ENCODE measurements around the gene HTR2A.
A peak's percentile ranks its signal among the peaks of the same experiment; 100 is the strongest.
"Not testable (repeated sequence)": the region's sequence is repeated elsewhere in the genome, so short reads cannot be mapped to it uniquely, and the experiment has no call there.

HTR2A gene

GRCh38 chr13:46810440-46810839 is 86.4 kb downstream of the HTR2A start:
- DNase-seq (ENCODE audit: low read depth in 2 of 2): no peak

GRCh38 chr13:46804921-46805320 is 91.9 kb downstream of the HTR2A start:
- not testable (repeated sequence) for DNase-seq (ENCODE audit: low read depth in 2 of 2)

- no peak for DNase-seq (ENCODE audit: low read depth in 2 of 2)
Measured at GRCh38 chr13:46804391-46804815, 92.5 kb downstream of the HTR2A start.

- DNase-seq (ENCODE audit: low read depth in 2 of 2): no peak
Measured at GRCh38 chr13:46803586-46803985, 93.3 kb downstream of the HTR2A start.

- DNase-seq (ENCODE audit: low read depth in 2 of 2): no peak
Measured at GRCh38 chr13:46801858-46802257, 95.0 kb downstream of the HTR2A start.

GRCh38 chr13:46799139-46799538 is 97.7 kb downstream of the HTR2A start:
- no peak for DNase-seq (ENCODE audit: low read depth in 2 of 2)

- no peak for DNase-seq (ENCODE audit: low read depth in 2 of 2)
Measured at GRCh38 chr13:46797501-46798237, 99.2 kb downstream of the HTR2A start.

- DNase-seq (ENCODE audit: low read depth in 2 of 2): peak; percentile 90 to 95
Measured at GRCh38 chr13:46796515-46797474, 100.1 kb downstream of the HTR2A start, which contains the start of gene ESD. Gene ESD, minus strand, starts transcription at chr13:46797161. Its CDS starts 5,748 bp downstream, at chr13:46791413.

GRCh38 chr13:46796129-46796514 is 100.7 kb downstream of the HTR2A start:
- DNase-seq (ENCODE audit: low read depth in 2 of 2): no peak

GRCh38 chr13:46795321-46795720 is 101.5 kb downstream of the HTR2A start:
- no peak for DNase-seq (ENCODE audit: low read depth in 2 of 2)

- no peak for DNase-seq (ENCODE audit: low read depth in 2 of 2)
Measured at GRCh38 chr13:46783504-46783903, 113.3 kb downstream of the HTR2A start.

GRCh38 chr13:46782691-46783090 is 114.2 kb downstream of the HTR2A start:
- DNase-seq (ENCODE audit: low read depth in 2 of 2): no peak

GRCh38 chr13:46782066-46782465 is 114.8 kb downstream of the HTR2A start:
- DNase-seq (ENCODE audit: low read depth in 2 of 2): no peak
